Astrocyte of the spinal cord (primary cell): ENCODE data around the gene COL4A6.

ENCODE experiments used
- DNase-seq: peaks from one replicate; pipeline ENCODE4 v3.0.0; 2011; ENCODE audit warnings: low read depth, low spot score
- H3K4me3 ChIP-seq: 2 replicates; pipeline ENCODE4 v1.5.1; 2011; ENCODE audit warnings: low read depth, mild to moderate bottlenecking, low read length, moderate library complexity
- CTCF ChIP-seq: IDR thresholded peaks from 2 replicates; pipeline ENCODE4 v1.5.1; 2012; ENCODE audit warnings: low read depth, mild to moderate bottlenecking, low read length, inconsistent platforms
- in situ Hi-C: cut with HindIII; loops from 2 replicates; pipeline ENCODE4 v1.10.0; 2017; ENCODE audit warnings: low sequenced_read_pairs

Gene COL4A6

GRCh38 chrX:108322234-108322633 lies 116.0 kb downstream of the COL4A6 start:
- in situ Hi-C loops = no loop called here
- H3K4me3 ChIP-seq = no peak overlapping the region
- DNase-seq = no peak
- no peak for TF ChIP-seq CTCF

DNA sequence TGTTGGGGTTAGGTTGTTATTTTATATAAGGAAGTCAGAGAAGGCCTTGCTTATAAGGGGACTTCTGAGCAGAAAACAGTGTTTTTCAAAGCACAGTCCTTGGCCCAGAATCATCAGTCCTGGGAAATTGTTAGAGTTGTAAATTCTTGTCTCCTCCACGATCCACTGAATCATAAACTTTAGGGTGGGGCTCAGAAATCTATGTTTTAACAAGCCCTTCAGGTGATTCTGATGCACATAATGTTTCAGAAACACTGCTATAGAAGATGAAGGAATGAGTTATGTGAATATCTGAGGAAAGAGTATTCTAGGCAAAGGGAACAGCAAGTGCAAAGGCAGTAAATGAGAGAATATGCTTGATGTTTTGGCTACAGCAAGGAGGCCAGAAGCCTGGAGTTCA lies 121.8 kb downstream of the COL4A6 start:
- in situ Hi-C loops = no loop called here
- no peak overlapping the region for H3K4me3 ChIP-seq
- no peak for TF ChIP-seq CTCF
- no peak for DNase-seq

DNA sequence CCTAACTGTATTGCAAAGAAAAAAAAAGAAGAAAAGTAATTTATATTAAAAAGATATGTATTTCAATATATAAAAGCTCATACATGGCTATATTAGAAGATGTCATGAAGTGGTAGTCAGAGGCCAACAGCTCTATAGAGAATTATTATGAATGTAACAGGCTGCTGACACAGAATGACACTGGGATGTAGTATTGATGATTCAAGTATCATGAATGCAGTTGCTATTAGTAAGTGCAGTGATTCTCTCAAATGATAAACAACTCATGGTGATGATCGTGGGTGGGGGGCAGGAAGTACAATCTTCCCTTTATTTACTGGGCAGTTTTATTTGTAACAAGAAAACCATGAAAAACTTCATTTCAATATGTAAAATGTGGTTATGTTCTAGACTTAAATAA lies 124.6 kb downstream of the COL4A6 start:
- H3K4me3 ChIP-seq = no peak overlapping the region
- in situ Hi-C loops = no loop called here
- TF ChIP-seq CTCF = no peak
- DNase-seq = no peak

- TF ChIP-seq CTCF = no peak
- in situ Hi-C loops = no loop called here
Measured at GRCh38 chrX:108312957-108313356, 125.3 kb downstream of the COL4A6 start.

DNA sequence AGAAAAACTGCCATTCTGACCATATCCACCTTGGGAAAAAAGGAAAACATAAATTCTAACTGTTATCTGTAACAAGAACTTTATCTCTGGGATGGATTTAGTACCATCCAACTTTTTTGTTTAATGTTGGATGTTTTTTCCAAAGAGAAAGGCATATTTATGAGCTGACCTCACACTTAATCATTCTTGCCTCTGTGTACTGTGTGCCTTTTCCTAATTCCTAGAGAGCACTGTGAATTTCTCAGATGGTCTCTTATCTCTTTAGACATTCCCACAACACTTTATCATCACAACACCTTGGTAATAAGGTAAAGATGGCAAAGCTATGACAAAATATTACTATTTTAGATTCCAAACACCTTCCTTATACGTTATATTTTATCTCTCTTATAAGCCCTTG lies 126.2 kb downstream of the COL4A6 start:
- no peak for TF ChIP-seq CTCF
- H3K4me3 ChIP-seq = no peak overlapping the region
- DNase-seq = no peak
- in situ Hi-C loops = no loop called here

More at GRCh38 chrX:108312957-108313356, 125.3 kb downstream of the COL4A6 start:
- DNase-seq = peak; percentile 62
- no peak overlapping the region for H3K4me3 ChIP-seq

- no peak for DNase-seq
- H3K4me3 ChIP-seq = no peak overlapping the region
- no peak for TF ChIP-seq CTCF
- in situ Hi-C loops = no loop called here
Measured at GRCh38 chrX:108310506-108310905, 127.7 kb downstream of the COL4A6 start.

- DNase-seq = peak; percentile 49
- no peak overlapping the region for H3K4me3 ChIP-seq
- no peak for TF ChIP-seq CTCF
- in situ Hi-C loops = no loop called here
Measured at GRCh38 chrX:108309144-108309543, 129.1 kb downstream of the COL4A6 start.
